ENCODE results near the gene SPTB. TPM values are rescaled to one million over a fixed set of nuclear protein-coding genes. Genes with fewer than 3 reads are reported as not detected.

SPTB gene
- total RNA-seq, 1 experiment from 2014 or later: 0.43 TPM

DNA sequence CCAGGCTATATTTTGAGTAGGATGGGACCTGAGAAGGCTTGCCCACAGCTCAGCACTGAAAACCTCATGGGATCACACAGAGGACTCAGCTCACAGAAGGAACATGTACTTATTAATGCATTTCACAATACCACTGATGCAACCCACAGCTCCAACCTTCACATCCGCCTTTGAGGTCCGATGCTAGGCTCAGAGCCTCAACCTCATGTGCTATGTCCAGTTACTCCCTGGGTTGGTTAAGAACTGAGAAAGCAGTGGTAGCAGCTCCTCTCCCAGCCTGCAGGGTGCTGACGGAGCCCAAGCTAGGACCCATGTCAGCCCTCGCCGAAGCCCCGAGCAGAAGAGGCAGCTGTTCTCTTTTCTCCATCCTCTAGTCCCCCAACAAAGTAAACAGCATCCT, 52.9 kb downstream of the SPTB start:
- H3K4me1 ChIP-seq (ENCODE audit: insufficient read depth, low read length, poor library complexity, severe bottlenecking): peaks cover 9% of the 10 kb centered on the region
- TF ChIP-seq EZH2 (IDR thresholded peaks at IDR 0.05; ENCODE audit: borderline replicate concordance, low read depth, low read length, poor library complexity, severe bottlenecking): no peak
- TF ChIP-seq, protein P1, sequence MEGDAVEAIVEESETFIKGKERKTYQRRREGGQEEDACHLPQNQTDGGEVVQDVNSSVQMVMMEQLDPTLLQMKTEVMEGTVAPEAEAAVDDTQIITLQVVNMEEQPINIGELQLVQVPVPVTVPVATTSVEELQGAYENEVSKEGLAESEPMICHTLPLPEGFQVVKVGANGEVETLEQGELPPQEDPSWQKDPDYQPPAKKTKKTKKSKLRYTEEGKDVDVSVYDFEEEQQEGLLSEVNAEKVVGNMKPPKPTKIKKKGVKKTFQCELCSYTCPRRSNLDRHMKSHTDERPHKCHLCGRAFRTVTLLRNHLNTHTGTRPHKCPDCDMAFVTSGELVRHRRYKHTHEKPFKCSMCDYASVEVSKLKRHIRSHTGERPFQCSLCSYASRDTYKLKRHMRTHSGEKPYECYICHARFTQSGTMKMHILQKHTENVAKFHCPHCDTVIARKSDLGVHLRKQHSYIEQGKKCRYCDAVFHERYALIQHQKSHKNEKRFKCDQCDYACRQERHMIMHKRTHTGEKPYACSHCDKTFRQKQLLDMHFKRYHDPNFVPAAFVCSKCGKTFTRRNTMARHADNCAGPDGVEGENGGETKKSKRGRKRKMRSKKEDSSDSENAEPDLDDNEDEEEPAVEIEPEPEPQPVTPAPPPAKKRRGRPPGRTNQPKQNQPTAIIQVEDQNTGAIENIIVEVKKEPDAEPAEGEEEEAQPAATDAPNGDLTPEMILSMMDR (conservative IDR thresholded peaks at IDR 0.05; ENCODE audit: low read depth, low read length): no peak
- no peaks in the 10 kb centered on the region for H3K27me3 ChIP-seq (replicated peaks; ENCODE audit: insufficient read depth, low read depth, low read length, poor library complexity)
- POLR2A ChIA-PET (ENCODE audit: low non-redundant PET): no interaction called here
- no peak overlapping the region for H3K27ac ChIP-seq (ENCODE audit: low read depth, low read length, poor library complexity, severe bottlenecking)
- H3K36me3 ChIP-seq (ENCODE audit: insufficient read depth, low read length, poor library complexity, severe bottlenecking): no peaks in the 10 kb centered on the region
- H3K9me3 ChIP-seq (ENCODE audit: low read depth, low read length, poor library complexity, severe bottlenecking): no peaks in the 10 kb centered on the region
- intact Hi-C loops (cut with micrococcal nuclease; ENCODE audit: unreplicated experiment): no loop called here
- DNase-seq (ENCODE audit: low spot score): no peak
- no TSS peak for BruUV-seq (replicated peaks)
- CTCF ChIA-PET: no interaction called here
- H3K4me3 ChIP-seq (ENCODE audit: low read depth, low read length, poor library complexity, severe bottlenecking): no peak overlapping the region

DNA sequence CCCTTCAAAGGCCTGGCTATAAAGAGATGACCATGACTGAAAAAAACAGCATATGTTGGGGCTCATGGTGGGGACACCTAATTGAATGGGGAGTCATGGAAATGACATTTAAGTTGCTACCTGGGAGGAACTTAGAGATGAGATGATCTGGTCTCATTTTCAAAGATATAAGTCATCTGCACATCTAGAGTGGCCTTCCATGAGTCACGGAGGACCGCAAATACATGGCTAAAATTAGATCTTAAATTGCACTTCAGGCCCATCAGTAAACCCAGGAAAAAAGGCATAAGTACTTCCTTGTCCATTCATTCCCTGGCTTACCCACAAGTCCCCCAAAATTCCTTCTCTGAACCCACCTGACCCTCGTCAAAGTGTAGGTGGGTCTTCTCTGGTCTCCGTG, 53.4 kb downstream of the SPTB start:
- intact Hi-C loops (cut with micrococcal nuclease; ENCODE audit: unreplicated experiment): no loop called here
- H3K4me1 ChIP-seq (ENCODE audit: insufficient read depth, low read length, poor library complexity, severe bottlenecking): peaks cover 9% of the 10 kb centered on the region
- no peaks in the 10 kb centered on the region for H3K36me3 ChIP-seq (ENCODE audit: insufficient read depth, low read length, poor library complexity, severe bottlenecking)
- BruUV-seq (replicated peaks): no TSS peak
- no peak overlapping the region for H3K4me3 ChIP-seq (ENCODE audit: low read depth, low read length, poor library complexity, severe bottlenecking)
- no peak for DNase-seq (ENCODE audit: low spot score)
- H3K9me3 ChIP-seq (ENCODE audit: low read depth, low read length, poor library complexity, severe bottlenecking): no peaks in the 10 kb centered on the region
- CTCF ChIA-PET: no interaction called here
- POLR2A ChIA-PET (ENCODE audit: low non-redundant PET): no interaction called here
- no peaks in the 10 kb centered on the region for H3K27me3 ChIP-seq (replicated peaks; ENCODE audit: insufficient read depth, low read depth, low read length, poor library complexity)
- no peak overlapping the region for H3K27ac ChIP-seq (ENCODE audit: low read depth, low read length, poor library complexity, severe bottlenecking)
- no peak for TF ChIP-seq EZH2 (IDR thresholded peaks at IDR 0.05; ENCODE audit: borderline replicate concordance, low read depth, low read length, poor library complexity, severe bottlenecking)
- TF ChIP-seq, protein P1 (conservative IDR thresholded peaks at IDR 0.05; ENCODE audit: low read depth, low read length): no peak

GRCh38 chr14:64825509-64825908, 54.2 kb downstream of the SPTB start:
- CTCF ChIA-PET: no interaction called here
- Histone ChIP-seq H3K27ac (ENCODE audit: low read depth, low read length, poor library complexity, severe bottlenecking) (no peak overlapping the region), H3K27me3 (replicated peaks; ENCODE audit: insufficient read depth, low read depth, low read length, poor library complexity) (no peaks in the 10 kb centered on the region), H3K36me3 (ENCODE audit: insufficient read depth, low read length, poor library complexity, severe bottlenecking) (no peaks in the 10 kb centered on the region), H3K4me1 (ENCODE audit: insufficient read depth, low read length, poor library complexity, severe bottlenecking) (peaks cover 9% of the 10 kb centered on the region), H3K9me3 (ENCODE audit: low read depth, low read length, poor library complexity, severe bottlenecking) (no peaks in the 10 kb centered on the region), H3K4me3 (ENCODE audit: low read depth, low read length, poor library complexity, severe bottlenecking) (no peak overlapping the region)
- intact Hi-C loops (cut with micrococcal nuclease; ENCODE audit: unreplicated experiment): no loop called here
- POLR2A ChIA-PET (ENCODE audit: low non-redundant PET): no interaction called here
- TF ChIP-seq, protein P1 (conservative IDR thresholded peaks at IDR 0.05; ENCODE audit: low read depth, low read length): no peak
- no peak for TF ChIP-seq EZH2 (IDR thresholded peaks at IDR 0.05; ENCODE audit: borderline replicate concordance, low read depth, low read length, poor library complexity, severe bottlenecking)
- no peak for DNase-seq (ENCODE audit: low spot score)
- no TSS peak for BruUV-seq (replicated peaks)
